Thyroid gland (tissue), 4 donors: ENCODE data around the gene TSPAN17.

Source experiments
- POLR2A ChIP-seq, 2 donors: fragments of 450-650 bp; IDR thresholded peaks; one replicate each; pipeline ENCODE4 v1.6.1; 2017; ENCODE audit warnings: antibody characterized with exemption in 2 of 2, mild to moderate bottlenecking in 2 of 2, moderate library complexity in 1 of 2
- TF ChIP-seq, protein P1 (sequence below), 6 experiments: fragments of 200-600 bp in 3 of 6; fragments of 450-650 bp in 3 of 6; sonication (generic) in 3 of 6; IDR thresholded peaks; one replicate each; pipeline ENCODE4 v1.5.1; 2016 to 2019; ENCODE audit warnings: antibody characterized with exemption in 6 of 6, mild to moderate bottlenecking in 2 of 6, inconsistent platforms in 1 of 6, moderate library complexity in 1 of 6

DNA sequence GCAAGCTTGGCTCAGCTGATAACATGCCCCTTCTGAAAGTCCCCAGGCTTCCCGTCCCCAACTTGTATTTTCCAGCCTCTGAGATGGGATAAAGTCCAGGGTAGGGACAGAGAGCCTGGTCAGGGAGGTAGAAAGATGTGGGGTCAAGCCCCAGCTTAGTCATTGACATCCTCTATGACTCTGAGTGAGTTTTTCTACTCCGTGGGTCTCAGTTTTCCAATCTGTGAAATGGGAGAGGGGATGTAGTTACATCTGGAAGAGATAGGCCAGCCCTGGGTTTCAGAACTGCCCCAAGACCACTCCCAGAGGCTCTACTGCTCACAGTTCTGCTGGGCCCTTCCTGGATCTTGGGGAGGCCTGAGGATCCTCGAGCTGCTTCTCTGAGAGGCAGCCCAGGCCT, 40.4 kb upstream of the TSPAN17 start:
- TF ChIP-seq, protein P1, sequence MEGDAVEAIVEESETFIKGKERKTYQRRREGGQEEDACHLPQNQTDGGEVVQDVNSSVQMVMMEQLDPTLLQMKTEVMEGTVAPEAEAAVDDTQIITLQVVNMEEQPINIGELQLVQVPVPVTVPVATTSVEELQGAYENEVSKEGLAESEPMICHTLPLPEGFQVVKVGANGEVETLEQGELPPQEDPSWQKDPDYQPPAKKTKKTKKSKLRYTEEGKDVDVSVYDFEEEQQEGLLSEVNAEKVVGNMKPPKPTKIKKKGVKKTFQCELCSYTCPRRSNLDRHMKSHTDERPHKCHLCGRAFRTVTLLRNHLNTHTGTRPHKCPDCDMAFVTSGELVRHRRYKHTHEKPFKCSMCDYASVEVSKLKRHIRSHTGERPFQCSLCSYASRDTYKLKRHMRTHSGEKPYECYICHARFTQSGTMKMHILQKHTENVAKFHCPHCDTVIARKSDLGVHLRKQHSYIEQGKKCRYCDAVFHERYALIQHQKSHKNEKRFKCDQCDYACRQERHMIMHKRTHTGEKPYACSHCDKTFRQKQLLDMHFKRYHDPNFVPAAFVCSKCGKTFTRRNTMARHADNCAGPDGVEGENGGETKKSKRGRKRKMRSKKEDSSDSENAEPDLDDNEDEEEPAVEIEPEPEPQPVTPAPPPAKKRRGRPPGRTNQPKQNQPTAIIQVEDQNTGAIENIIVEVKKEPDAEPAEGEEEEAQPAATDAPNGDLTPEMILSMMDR (IDR thresholded peaks at IDR 0.05): no peak
- no peak for TF ChIP-seq POLR2A (IDR thresholded peaks at IDR 0.05)
